Brain microvascular endothelial cell (primary cell): ENCODE measurements around the gene POR.

Experiments
- DNase-seq: peaks from one replicate; pipeline ENCODE4 v3.0.0-alpha.2; 2020
- H3K27ac ChIP-seq: fragments of 250-450 bp; sonication (Bioruptor Pico); 2 replicates; pipeline ENCODE4 v1.5.1; 2020; ENCODE audit warnings: mild to moderate bottlenecking, moderate library complexity
- H3K27me3 ChIP-seq: fragments of 250-450 bp; sonication (Bioruptor Pico); replicated peaks from 2 replicates; pipeline ENCODE4 v1.5.1; 2020; ENCODE audit warnings: mild to moderate bottlenecking
- H3K36me3 ChIP-seq: fragments of 250-450 bp; sonication (Bioruptor Pico); replicated peaks from 2 replicates; pipeline ENCODE4 v1.5.1; 2020; ENCODE audit warnings: mild to moderate bottlenecking
- H3K4me3 ChIP-seq: 2 replicates; pipeline ENCODE4 v1.5.1; 2011; ENCODE audit warnings: low read depth, mild to moderate bottlenecking, control low read depth, low read length, moderate library complexity
- CTCF ChIP-seq: IDR thresholded peaks from 2 replicates; pipeline ENCODE4 v1.5.1; 2011; ENCODE audit warnings: low read depth, mild to moderate bottlenecking, moderate library complexity, low read length, control low read depth, inconsistent platforms; ENCODE audit errors: missing control alignments
- in situ Hi-C: cut with HindIII; loops from 2 replicates; pipeline ENCODE4 v1.10.0; 2017; ENCODE audit warnings: low sequenced_read_pairs, low pct_ligation_motif_present

Gene POR

DNA sequence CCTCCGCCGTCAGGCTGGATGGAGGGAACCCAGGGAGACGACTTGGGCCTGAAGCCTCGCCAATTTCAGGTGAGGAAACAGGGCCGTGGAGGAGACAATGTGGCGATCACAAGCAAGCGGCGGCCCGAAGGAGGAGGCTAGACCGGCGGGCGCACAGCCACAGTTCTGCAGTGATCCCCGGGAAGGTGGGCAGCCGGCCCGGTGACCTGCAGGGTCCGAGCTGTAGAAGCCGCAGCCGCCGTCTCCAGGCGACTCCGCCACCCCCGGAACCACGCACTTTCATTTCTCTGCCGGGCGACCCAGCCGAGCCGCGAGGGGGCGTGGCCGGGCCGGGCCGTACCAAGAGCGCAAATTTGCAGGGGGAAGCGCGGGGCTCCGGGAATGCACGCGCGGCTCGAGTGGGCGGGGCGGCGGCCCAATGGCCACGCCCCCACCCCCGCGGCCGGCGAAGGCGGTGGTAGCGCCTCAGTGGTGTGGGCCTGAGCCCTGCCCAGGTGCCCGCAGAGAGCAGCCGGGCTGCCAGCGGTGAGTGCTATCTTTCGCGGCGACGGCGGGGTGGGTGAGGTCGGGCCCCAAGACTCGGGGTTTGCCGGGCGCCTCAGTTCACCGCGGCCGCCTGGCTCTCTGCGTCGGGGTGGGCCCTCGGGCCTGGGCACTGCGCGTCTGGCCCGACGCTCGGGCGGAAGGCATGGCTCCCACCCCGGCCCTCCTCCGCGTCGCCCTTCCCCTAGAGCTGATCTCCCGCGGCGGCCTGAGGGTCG, at the start of gene POR:
POR (plus strand) TSS at position 501 of the 761 bp plus-strand sequence. CDS start 38,847 bp downstream, outside the sequence.
- in situ Hi-C loops, result no loop called here
- no peak for TF ChIP-seq CTCF
- peak; percentile 86 for DNase-seq

DNA sequence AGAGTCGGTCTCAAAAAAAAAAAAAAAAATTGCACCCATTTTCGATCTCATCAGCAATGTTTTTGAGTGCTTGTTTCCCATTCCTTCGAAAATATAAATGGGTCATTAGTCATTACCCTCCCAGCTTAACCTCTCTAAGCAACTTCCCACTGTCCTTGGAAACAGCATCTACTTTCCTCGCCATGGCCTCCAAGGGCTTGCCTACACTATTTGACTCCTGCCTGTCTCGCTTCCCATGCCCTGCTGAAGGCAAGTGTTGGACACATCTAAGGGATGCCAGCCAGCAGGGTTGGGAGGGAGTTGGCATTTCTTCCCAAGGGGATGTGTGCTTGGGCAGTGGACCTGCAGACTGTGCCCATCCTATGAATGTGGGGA, 48.9 kb upstream of the POR start:
- Histone ChIP-seq H3K27me3 (no peaks in the 10 kb centered on the region), H3K36me3 (no peaks in the 10 kb centered on the region), H3K27ac (no peak overlapping the region), H3K4me3 (no peak overlapping the region)
- peak; percentile 14 for DNase-seq
- no peak for TF ChIP-seq CTCF
- in situ Hi-C loops, result no loop called here

More for the DNA sequence above, at the start of gene POR:
- Histone ChIP-seq H3K27me3 (no peaks in the 10 kb centered on the region), H3K4me3 (peak within 1 kb of the TSS; percentile 87), H3K36me3 (no peaks in the 10 kb centered on the region), H3K27ac (peak within 1 kb of the TSS; percentile 37)

DNA sequence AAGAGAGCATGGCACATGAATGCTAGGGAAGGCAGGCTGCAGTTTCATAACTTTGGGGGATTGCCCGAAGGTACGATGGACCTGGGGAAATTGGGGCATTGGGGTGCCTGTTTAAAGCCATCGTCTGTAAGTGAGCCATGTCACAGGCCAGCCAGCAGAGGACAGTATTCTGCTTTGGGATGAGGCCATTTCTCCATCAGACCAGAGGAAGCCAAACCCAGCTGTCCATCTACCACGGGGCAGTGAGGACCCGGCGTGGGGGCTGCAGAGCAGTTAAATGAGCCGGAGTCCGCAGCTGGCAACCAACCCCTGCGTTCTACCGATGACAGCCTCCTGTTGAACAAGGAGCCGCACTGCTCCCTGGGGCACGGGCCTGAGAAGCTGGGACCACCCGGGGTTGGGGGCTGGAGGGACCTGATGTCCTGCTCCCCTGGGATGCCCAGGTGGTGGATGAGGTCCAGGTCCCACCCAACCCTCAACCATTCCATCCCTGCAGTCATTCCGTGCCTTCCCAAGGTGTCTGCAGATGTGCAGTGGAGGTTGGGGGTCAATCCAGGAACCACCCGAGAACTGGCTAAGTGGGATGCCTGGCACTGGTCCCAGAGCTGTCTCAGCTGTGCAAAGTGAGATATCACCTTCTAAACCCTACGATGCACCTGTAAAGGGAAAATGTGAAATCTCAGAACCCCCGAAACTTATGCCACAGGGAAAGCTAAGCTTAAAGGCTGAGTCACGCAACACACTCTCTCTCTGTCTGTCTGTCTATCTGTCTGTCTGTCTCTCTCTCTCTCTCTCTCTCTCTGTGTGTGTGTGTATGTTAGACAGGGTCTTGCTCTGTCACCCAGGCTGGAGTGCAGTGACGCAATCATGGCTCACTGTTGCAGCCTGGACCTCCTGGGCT, 48.2 kb upstream of the POR start:
- Histone ChIP-seq H3K36me3 (no peaks in the 10 kb centered on the region), H3K27me3 (no peaks in the 10 kb centered on the region), H3K27ac (no peak overlapping the region), H3K4me3 (no peak overlapping the region)
- TF ChIP-seq CTCF, result peak; percentile 96
- in situ Hi-C loops, result no loop called here
- DNase-seq, result peak; percentile 60

- H3K27ac ChIP-seq, result no peak overlapping the region
- DNase-seq, result no peak
- no peak for TF ChIP-seq CTCF
- H3K36me3 ChIP-seq, result no peaks in the 10 kb centered on the region
- H3K4me3 ChIP-seq, result no peak overlapping the region
- in situ Hi-C loops, result no loop called here
- no peaks in the 10 kb centered on the region for H3K27me3 ChIP-seq
These were observed 47.6 kb upstream of the POR start for GRCh38 chr7:75867390-75867717.

DNA sequence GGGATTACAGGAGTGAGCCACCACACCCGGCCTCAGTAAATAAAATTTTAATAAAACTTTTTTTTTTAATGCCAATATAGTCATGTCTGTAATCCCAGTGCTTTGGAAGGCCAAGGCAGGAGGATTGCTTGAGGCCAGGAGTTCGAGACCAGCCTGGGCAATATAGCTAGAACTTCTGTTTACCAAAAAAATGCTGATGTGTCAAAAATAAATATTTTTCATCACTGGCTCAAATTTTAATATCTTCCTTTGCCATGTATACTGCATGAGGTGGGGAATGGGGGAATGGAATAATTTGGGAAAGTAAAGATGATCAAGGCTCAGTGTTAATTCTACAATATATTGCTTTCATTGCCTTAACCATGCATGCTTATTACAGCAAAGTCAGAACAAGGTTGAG, 46.8 kb upstream of the POR start:
- no peaks in the 10 kb centered on the region for H3K36me3 ChIP-seq
- no peaks in the 10 kb centered on the region for H3K27me3 ChIP-seq
- TF ChIP-seq CTCF, result no peak
- no peak for DNase-seq
- in situ Hi-C loops, result no loop called here
- H3K27ac ChIP-seq, result no peak overlapping the region
- H3K4me3 ChIP-seq, result no peak overlapping the region
